Muscle of back (tissue), 11 donors: ENCODE measurements around the gene PODXL2. TPM values are rescaled to one million over a fixed set of nuclear protein-coding genes. Genes with fewer than 3 reads are reported as not detected.
"Not testable (repeated sequence)": the region's sequence is repeated elsewhere in the genome, so short reads cannot be mapped to it uniquely, and the experiment has no call there.

Experiments
- DNase-seq, 3 donors: peaks; one replicate each; pipeline versions ENCODE4 v3.0.0 to v3.0.0-alpha.2; 2013
- polyA plus RNA-seq, 10 donors: library from polyadenylated mRNA; unstranded; fragments of 120-200 nt; gene quantifications; one replicate each; pipeline ENCODE4 v1.2.1, GENCODE V29; 2013; ENCODE audit not compliant: insufficient read length in 10 of 10

Gene PODXL2
- polyA plus RNA-seq, 10 donors, result 4.6 to 9.7 (median 6.1) TPM

DNA sequence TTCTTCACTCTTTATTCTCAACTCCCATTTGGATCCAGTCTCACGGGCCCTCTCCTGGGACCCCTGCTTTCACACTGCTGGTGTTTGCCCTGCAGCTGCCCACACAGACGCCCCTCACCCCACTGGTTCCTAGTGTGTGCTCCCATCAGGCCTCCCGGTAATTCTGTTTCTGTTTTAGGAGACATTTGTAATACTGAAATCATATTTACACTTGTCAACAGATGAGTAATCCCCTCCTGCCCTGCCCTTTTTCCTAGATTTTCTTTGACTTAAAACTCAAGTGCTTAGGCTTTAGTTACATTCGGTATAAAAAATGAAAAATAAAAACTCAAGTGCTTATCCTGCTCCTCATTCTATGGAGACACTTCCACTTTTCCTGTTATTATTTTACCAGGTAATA, 25.4 kb downstream of the PODXL2 start:
- no peak for DNase-seq

DNA sequence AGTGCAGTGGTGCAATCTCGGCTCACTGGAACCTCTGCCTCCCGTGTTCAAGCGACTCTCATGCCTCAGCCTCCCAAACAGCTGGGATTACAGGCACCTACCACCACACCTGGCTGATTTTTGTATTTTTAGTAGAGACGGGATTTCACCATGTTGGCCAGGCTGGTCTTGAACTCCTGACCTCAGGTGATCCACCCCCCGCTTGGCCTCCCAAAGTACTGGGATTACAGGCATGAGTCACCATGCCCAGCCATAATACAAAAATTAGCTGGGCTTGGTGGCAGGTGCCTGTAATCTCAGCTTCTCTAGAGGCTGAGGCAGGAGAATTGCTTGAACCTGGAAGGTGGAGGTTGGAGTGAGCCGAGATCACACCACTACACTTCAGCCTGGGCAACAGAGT, 26.0 kb downstream of the PODXL2 start:
- DNase-seq, result not testable (repeated sequence)

DNA sequence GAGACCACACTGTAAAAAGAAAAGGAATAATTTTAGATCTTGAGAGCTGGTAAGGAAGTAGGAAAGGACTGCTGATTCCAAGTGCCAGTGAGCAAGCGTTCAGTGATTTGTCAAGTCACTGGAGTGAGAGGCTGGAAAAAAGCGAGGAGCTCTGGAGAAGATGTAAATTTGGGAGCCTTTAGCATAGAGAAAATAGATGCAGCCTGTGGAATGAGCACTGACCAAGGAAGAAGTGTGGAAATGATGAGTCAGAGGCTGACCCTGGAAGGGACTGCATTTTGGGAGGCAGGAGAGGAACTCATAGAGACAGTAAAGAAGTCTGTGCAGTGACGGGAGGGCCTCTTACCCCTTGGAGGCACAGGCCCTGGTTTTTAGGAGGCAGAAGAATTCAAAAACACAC, 26.7 kb downstream of the PODXL2 start:
- peak; percentile 23 to 52 (median 28) for DNase-seq

DNA sequence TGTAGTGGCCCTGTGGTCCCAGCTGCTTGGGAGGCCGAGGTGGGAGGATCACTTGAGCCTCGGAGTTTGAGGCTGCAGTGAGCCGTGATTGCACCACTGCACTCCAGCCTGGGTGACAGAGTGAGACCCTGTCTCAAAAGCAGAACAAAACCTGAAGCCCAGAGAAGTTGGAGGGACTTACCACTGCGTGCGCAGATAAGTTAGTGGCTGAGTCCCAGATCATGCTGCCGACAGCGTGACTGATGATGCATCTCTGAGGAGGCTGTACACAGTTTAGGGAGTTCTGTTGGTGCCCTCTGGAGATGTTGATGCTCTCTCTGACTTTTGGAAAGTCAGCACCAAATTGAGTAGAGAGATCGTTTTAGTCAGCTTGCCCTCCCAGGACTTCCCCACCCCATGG, 27.9 kb downstream of the PODXL2 start:
- DNase-seq, result no peak

DNA sequence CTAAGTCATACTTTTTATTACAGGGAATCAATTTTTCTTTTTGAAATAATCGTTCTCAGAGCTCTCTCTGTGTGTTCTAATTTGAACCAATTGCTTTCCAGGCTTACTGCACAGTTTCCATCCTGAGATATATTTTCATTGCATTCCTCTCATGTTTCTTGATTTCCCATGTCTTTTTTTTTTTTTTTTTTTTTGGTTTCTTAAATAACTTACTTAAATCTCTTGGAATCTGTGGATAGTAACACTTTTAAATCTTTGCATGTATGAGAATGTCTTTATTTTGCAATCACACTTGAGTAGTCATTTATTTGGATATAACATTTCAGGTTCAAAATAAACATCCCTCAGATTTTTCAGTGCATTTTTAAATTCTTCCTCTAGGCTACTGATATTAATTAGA, 29.2 kb downstream of the PODXL2 start:
- DNase-seq, result no peak

DNA sequence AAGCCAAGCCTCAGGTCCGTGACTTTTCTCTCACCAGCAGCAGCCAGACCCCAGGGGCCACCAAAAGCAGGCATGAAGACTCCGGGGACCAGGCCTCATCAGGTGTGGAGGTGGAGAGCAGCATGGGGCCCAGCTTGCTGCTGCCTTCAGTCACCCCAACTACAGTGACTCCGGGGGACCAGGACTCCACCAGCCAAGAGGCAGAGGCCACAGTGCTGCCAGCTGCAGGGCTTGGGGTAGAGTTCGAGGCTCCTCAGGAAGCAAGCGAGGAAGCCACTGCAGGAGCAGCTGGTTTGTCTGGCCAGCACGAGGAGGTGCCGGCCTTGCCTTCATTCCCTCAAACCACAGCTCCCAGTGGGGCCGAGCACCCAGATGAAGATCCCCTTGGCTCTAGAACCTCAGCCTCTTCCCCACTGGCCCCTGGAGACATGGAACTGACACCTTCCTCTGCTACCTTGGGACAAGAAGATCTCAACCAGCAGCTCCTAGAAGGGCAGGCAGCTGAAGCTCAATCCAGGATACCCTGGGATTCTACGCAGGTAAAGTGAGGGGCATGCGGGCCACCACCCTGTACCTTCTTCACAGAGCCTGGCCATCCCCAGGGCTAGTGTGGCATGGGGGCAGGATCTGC, 31.8 kb downstream of the PODXL2 start:
- DNase-seq, result no peak

DNA sequence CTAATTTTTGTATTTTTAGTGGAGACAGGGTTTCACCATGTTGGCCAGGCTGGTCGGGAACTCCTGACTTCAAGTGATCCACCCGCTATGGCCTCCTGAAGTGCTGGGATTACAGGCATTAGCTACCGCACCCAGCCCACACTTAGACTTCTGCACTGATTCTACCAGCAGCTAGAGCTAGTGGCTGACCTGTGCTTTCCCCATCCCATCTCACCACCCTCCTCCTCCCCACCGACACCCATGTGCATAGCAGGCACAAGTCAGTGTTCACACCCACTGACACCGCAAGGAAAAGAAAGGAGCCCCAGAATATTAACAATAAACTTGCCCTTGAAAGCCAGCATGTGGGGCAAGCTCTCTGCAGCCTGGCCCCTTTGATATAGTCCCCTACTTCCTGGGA, 32.6 kb downstream of the PODXL2 start:
- no peak for DNase-seq

DNA sequence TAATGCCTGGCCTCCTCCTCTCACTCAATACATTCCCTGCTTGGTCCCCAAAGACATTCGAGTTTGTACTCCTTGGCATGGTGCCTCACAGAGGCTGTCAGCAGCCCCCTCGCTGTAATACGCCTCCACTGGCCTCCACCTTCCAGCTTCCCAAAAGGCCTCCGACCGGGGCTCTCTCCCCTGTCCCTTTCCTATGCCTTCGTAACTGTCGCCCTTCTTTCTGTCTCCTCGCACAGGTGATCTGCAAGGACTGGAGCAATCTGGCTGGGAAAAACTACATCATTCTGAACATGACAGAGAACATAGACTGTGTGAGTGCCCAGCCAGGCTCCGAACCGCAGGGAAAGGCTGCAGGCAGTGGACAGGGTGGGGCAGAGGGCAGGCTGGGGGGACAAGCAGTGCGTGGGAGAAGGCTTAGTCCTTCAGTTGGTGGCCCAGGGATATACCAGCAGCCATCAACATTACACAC, 33.0 kb downstream of the PODXL2 start:
- peak in 1 of 3 donors; percentile 51 for DNase-seq

DNA sequence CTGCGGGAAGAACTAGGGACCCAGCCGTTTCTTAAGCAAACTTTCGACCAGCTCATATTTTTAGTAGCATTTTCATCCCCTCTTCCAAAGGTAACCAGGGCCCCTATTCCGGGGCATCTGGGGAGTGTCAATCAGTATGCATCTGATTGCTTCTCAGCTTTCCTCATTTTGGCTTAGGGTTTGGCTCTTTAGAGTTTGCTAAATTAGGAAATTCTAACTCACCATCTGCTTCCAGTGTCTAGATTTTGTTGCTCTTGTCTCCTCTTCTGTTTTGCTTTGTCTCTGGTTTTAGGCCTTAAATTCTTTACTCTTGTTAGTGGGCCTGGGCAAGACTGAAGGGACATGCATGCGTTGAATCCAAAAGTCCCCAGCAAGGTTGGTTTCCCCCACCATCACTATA, 34.2 kb downstream of the PODXL2 start:
- DNase-seq, result no peak

DNA sequence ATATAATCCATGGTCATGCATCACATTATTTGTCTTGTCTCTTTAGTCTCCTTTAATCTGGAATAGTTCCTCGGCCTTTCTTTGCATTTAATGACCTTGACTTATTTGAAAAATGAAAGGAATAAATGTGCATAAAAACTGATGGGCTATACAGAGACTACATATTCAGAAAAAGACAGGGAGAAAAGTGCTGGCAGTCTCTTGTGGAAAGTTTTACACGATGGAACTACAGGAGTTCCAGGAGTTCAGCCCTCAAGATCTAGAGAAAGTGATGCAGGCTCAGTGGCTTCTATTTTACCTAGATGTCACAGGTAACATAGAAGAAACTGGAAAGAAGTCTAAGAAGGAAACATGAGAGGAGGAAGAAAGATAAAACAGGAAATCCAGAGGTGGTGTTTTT, 36.2 kb downstream of the PODXL2 start:
- DNase-seq, result peak in 1 of 3 donors; percentile 34

DNA sequence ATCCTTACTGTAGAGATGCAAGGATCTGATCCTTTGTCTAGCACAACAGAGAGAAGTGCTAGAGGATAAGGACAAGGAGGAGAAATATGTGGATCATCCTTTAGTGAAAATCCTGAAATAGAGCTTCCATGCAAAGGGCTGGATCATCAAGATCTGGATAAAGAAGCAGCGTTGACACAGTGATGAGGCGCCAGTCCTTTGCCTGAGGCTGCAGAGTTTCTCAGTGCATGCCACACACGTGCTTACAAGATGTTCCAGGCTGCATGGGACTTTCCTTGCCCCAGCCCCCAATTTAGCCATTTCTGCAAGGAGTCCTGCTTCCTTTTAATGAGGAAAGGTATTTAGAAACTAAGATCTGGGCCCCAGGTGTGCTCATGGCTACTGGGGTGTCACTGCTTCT, 36.6 kb downstream of the PODXL2 start:
- DNase-seq, result no peak

DNA sequence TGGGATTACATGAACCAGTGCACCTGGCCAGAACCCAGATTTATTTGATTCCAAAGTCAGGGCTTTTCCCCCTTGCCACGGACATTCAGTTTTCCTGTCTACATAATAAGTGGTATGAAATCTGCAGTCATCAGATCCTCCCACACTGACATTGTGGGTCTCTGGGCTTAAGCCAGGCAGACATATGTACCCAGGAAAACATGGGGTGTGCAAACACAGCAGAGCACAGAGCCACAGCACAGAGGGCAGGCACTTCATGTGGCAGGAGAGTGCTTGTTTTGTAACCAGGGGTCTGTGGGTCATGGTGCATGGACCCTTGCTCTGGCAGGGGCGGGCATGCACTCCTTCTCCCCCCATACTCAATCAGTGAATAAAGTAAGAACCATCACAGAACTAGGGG, 37.7 kb downstream of the PODXL2 start:
- DNase-seq, result no peak

DNA sequence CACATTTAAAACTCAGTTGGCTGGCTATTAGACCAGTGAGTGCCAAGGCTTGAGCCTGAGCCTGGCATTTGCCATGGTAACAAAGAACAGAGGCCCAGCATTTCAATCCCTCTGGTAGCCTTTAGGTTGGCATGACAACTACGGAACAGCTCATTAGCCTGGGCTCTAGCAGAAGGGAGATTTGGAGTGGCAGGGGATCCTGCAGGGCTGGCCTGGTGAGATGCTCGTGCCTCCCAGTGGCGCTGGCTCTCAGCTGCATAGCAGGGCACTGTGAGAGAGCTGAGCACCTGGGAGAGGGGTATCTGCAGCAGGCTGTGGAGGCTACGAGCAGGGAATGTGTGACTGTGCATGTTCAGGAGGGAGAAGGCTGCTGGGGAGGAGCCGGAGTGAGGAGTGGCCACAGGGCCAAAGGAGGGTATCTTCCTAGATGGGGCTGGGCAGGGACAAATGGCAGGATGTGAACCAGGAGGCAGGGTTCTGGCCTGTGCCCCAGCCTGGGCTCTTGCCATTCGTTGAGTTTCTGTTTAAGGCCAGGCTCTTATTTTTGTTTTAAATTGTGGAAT, 38.2 kb downstream of the PODXL2 start:
- DNase-seq, result no peak

DNA sequence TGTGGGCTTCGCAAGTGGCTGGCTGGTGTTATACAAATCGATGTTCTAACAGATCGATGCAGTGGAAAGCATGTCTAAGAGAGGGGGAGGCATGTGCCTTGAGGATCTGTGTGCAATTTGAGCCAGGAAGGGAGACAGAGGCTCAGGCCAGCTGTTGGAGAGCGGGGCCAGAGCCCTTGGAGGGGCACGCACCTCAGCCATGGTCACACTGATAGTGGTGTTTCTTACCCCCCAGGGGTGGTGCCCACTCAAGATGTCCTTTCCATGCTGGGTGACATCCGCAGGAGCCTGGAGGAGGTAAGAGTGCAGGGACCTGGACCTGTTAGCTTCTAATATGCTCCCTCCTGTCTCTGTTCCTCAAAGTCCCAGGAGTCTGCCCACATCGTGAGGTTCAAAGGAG, 39.9 kb downstream of the PODXL2 start:
- no peak for DNase-seq

DNA sequence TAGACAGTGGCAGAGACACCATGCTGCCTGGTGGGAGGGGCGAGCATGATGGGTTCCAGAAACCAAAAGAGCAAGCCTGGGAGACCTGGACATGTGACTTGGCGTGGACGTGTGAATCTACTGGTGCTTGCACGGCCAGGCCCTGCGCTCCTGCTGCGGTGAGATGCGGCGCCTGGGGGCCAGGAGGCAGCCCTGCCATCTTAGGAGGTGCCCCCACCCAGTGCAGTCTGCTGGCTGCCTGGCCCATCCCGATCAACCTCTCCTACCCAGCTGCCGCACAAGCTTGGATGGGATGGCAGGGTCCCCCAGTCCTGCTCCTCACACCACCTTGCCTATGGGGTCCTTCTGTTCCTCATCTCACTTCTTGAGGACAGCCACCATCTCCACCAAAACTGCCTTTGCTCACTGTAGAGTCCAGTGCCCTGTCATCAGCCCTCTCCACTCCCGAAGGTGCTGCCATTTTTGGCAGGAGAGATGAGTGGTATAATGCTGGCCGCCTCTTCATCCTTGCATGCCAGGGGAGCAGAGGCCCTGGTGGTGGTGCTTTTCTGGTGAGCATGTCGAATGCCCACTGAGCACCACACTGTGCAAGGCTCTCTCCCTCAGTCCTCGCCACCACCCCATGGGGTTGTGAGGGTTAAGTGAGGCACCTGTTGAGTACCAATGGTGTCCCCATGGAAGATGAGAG, 40.7 kb downstream of the PODXL2 start:
- no peak for DNase-seq

DNA sequence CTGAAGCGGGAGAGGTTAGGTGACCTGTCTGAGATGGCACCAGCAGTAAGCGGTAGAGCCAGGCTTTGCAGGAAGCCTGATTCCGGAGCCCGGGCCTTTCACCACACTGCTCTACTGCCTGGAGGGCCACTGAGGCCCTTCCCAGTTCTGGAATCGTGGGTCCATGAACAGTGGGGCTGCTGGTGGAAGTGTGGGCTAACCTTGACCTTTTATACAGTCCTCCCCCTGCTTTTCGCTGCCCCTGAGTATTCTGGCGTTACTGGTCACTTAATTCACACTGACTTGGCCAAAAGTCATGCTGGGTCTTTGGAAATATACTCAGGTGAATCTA, 41.2 kb downstream of the PODXL2 start:
- DNase-seq, result no peak

DNA sequence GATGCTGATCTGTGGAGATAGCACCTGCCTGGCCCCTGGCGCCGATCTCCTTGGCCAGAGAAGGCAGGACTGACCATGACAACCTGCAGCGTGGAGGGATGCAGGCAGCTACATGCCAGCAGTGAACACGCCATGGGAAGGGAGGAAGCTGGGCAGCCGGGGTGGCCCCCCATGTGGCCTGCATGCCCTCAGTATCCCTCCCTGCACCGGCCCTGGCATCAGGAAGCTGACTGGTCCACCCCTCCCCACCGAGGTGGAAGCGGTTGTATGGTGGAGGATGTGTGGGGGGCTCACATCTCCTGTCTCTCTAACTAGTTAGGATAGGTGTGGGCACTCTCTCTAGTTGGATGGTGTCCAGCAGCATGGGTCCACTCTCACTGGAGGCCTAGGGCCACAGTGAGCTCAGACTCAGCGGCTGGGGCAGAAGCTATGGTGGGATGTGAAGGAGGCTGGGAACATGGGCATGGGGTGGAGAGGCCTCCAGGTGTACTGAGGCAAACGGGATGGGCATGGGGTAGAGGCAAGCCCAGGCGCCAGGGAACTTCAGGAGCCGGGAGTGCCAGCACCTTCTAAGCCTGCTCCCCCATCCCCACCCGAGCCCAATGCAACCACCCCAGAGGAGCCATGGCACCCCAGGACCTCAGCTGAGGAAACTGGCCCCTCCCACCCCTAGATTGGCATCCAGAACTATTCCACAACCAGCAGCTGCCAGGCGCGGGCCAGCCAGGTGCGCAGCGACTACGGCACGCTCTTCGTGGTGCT, 42.0 kb downstream of the PODXL2 start:
- DNase-seq, result no peak

DNA sequence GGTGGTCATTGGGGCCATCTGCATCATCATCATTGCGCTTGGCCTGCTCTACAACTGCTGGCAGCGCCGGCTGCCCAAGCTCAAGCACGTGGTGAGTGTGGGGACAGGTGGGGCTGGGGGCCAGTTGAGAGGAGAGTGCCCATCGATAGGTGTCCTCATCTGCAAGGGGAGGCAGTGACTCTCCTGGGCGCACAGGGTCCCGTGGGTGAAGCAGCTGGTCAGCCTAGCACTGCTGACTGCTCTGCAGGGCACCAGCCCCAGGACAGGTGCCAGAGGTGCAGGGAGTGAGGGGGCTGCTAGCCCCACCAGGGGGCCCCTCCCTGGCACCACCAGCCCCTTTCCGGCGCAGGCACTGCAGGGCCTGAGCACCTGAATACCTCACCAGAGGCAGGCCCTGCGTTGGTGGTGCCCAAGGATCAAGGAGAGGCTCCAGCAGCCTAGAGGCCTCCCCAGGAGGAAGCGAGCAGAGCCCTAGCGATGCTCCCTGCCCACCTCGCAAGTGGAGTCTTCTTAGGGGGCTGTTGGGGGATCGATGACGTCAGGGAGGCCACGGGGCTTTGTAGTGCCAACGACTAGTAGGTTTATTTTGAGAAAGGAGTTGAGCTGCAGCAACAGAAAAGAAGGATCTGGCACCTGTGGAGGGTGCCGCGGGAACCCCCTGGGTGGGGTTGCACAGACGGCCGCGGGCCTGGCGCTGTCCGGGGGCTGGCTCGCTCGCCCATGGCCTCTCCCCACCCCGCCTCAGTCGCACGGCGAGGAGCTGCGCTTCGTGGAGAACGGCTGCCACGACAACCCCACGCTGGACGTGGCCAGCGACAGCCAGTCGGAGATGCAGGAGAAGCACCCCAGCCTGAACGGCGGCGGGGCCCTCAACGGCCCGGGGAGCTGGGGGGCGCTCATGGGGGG, 42.8 kb downstream of the PODXL2 start:
- peak in 1 of 3 donors; percentile 75 for DNase-seq

DNA sequence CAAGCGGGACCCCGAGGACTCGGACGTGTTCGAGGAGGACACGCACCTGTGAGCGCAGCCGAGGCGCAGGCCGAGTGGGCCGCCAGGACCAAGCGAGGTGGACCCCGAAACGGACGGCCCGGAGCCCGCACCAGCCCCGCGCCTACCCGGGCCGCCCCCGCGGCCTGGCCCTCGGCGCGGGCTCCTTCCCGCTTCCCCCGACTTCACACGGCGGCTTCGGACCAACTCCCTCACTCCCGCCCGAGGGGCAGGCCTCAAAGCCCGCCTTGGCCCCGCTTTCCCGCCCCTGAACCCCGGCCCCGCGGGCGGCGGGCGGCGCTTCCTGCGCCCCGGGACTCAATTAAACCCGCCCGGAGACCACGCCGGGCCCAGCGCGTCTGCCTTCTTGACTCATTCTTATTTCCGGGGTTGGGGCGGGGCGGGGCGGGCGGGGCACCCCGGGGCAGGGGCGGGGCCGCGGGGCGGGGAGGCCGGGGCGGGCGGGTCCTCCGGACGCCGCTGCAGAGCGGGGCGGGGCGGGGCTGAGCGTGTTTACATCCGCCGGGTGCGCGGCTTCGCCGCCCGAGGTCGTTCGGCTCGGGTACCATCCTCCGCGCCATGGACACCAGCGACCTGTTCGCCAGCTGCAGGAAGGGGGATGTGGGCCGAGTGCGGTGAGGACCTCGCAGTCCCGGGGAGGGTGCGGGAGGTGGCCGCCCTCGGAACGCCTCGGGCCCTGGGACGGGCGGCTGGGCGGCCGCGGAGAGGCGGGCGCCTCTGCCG, 43.6 kb downstream of the PODXL2 start, which contains the start of gene ABTB1:
Gene ABTB1, plus strand, starts transcription at position 524 of the 762 bp plus-strand sequence. Its CDS starts 74 bp downstream, at position 598.
- DNase-seq, result peak; percentile 74 to 91 (median 77)
